Fibroblast of upper back skin (primary cell): ENCODE data around the gene UBE4A.

Experiments
- DNase-seq: peaks from one replicate; pipeline ENCODE4 v3.0.0-alpha.2; 2013

The UBE4A gene

DNA sequence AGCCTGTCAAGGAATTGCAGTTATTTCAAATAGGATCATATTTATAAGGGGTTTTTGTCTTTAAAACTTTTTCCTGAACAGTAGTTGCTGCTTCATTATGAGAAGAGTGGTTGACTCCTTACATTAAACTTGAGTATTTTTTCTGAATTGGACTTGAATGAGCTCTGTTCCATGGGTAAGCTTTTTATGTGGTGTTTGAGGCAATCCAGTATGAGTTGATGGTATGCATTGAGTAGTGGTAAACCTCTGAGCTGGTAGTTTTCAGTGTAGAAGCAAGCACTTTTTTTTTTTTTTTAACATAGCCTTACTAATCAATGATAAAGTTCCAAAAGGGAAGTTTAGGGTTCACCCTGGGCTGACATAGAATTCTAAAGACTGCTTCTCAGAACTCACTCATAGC, 80.2 kb downstream of the UBE4A start:
- DNase-seq: no peak

DNA sequence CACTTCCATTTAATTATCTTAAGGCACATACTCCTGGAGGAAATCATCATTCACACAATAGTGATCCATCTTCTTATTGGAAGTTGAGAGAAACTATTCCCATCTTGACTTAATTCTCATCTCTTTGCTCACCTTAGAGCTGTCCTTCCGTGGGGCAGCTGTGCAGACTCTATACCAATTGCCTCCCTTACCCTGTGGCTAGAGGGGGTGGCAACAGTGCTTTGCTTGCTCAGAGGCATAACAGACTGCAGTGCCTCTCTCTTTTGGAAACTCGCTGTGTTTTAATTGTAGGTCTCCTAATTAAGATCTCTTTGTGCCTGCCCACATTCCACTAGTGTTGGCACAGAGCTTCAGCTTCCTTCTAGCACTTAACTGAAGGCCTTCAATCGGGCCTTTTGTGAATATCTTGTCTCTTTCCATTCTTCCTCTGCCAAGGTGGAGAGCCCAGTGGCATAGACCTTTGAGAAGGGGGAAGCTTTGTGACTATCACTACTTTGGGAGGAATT, 82.4 kb downstream of the UBE4A start:
- DNase-seq: no peak

DNA sequence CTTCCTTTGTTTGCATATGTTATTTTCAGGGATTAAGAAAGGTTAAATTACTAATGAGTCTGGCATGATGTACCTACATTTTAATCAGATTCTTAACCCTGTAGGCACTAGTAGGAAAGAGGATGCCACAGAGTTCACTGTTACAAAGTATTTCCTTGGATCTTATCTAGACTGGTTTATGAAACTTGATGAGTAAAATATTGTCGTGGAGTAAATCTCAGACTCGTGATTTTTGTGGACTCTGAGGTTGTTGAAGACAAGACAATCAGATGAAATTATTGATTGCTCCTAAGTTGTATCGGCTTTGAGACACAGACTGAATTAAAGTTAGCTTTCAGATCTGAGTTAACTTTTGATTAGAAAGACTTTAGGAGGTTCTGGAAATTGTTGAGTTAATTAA, 82.9 kb downstream of the UBE4A start:
- no peak for DNase-seq

DNA sequence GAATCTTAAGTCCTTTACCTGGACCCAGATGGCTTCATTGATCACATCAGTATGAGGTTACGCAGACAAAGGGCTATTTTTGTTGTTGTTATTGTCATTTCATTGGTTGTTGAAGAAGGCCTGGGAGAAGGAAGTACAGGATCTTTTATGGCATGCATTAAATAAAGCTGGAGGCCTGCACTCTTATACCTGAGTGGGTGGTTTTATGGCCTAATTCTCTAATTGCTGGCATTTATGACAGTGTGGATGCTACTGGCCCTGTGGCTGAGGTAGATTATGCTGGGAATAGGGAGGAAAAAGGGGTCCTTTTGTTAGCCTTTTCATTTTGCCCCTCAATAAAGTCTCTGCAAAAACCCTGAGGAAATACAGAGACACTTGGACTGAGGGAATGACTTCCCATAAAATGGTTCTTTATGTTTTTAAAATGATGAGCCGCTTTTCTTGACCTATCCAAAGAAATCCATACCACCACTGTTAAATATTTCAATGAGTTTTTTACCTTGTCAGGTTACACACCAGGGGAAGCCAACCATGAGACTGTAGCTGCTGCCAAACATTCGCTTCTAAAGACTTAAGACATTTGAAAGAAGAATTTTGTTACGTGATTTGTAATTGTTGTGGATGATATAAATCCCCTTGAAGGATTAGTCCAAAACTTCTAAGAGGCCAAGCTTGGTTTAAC, 83.6 kb downstream of the UBE4A start:
- DNase-seq: no peak

DNA sequence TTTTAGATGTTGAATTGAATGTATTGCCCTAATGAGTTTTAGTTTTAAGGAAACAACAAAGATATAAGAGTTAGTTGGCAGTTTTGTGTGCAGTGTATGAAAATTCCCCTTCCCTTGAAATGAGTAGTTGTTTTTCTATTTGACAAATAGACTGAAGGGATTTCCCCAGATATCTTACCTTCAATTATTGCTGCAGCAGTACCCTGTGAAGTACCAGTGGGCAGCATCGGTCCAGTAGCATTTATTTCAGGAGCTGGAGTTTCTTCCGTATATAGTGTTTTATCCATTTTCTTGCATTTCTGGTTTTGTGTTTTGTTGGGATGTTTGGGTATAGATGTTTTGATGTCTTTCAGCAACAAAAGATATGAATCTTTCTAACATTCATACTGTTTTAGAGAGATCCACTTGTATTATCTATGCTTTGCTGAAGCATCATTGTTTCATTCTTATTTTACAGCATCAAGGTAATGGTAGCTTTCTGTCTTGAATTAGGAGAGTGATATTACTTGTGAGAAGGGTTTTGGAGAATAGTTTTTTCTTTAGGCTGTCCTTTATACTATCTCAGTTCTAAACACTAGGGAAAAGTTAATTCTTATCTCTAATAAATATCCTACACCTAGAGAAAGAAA, 84.3 kb downstream of the UBE4A start:
- DNase-seq: no peak

DNA sequence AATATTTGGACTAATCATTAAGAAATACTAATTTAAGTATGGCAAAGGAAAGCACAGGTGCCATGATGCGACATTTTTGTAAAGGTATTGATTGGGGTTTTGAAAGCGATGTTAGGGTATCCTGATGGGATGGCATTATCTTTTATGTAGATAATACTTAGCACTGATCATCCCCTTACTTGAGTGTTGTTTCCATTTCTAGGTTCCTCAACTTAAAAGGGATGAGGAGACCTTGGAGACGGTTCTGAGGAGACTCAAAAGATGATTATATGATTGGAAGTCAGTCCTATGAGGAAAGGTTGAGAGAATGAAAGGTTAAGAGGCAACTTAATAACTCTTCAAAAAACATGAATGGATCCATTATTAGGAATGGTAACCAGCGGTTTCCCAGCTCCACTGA, 88.0 kb downstream of the UBE4A start:
- DNase-seq: no peak

DNA sequence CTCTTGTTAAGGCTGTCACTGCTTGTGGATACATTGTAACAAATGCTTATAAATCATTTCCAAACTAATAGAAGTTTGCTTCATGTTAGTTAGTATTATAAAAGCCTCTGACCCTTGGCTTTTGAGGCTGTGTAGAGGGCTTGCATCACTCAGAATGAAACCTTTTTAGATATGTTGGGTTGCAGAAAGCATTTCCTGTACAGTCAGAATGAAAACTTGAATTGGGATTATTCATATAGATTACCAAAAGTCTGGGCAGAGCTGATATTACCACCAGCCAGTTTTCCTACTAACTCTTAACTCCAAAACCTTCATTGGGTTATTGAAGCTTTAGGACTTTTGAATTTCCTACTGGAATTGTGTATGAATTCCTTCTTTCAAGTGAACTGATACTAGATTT, 88.9 kb downstream of the UBE4A start:
- peak; percentile 27 for DNase-seq
